ENCODE measurements around the gene DLG2. TPM values are rescaled to one million over a fixed set of nuclear protein-coding genes. Genes with fewer than 3 reads are reported as not detected.

DLG2 gene
- total RNA-seq, 1 experiment from 2014 or later = 17.5 TPM

GRCh38 chr11:83583757-83584366 is 2043.3 kb downstream of the DLG2 start:
- Mint-ChIP-seq H3K4me1 (peaks cover 22% of the 10 kb centered on the region), H3K27ac (no peak overlapping the region), H3K27me3 (ENCODE audit: low read depth) (no peaks in the 10 kb centered on the region; the same call in 1 of the 2 replicates), H3K36me3 (no peaks in the 10 kb centered on the region), H3K4me3 (no peak overlapping the region), H3K9me3 (no peaks in the 10 kb centered on the region)
- POLR2A ChIA-PET = no interaction called here
- DNase-seq (ENCODE audit: low spot score) (no peak), ATAC-seq (no peak)
- TF ChIP-seq ETV6 (CRISPR knock-in tag; IDR thresholded peaks at IDR 0.05) = no peak
- TF ChIP-seq TCF7 (CRISPR knock-in tag; IDR thresholded peaks at IDR 0.05; ENCODE audit: low read depth) = no peak
- no peak for TF ChIP-seq E2F5 (CRISPR knock-in tag; IDR thresholded peaks at IDR 0.05)
- no peak for TF ChIP-seq ZNF281 (CRISPR knock-in tag; IDR thresholded peaks at IDR 0.05)
- no peak for TF ChIP-seq ZMAT4 (CRISPR knock-in tag; IDR thresholded peaks at IDR 0.05)
- TF ChIP-seq EMX1 (CRISPR knock-in tag; IDR thresholded peaks at IDR 0.05) = no peak
- TF ChIP-seq MXD4 (CRISPR knock-in tag; IDR thresholded peaks at IDR 0.05; ENCODE audit: borderline replicate concordance) = no peak
- TF ChIP-seq ZNF416 (CRISPR knock-in tag; IDR thresholded peaks at IDR 0.05) = no peak
- TF ChIP-seq E2F1 (CRISPR knock-in tag; IDR thresholded peaks at IDR 0.05) = no peak
- no peak for TF ChIP-seq TEAD4 (CRISPR knock-in tag; IDR thresholded peaks at IDR 0.05)
- no peak for TF ChIP-seq ZNF423 (CRISPR knock-in tag; IDR thresholded peaks at IDR 0.05)
- TF ChIP-seq NFE2L1 (CRISPR knock-in tag; IDR thresholded peaks at IDR 0.05) = no peak
- TF ChIP-seq ZBTB43 (CRISPR knock-in tag; IDR thresholded peaks at IDR 0.05) = no peak
- no peak for TF ChIP-seq ZNF425 (CRISPR knock-in tag; conservative IDR thresholded peaks at IDR 0.05)
- CTCF ChIA-PET = no interaction called here

- no peaks in the 10 kb centered on the region for H3K36me3 Mint-ChIP-seq
- POLR2A ChIA-PET = no interaction called here
- ATAC-seq = no peak
Observed at GRCh38 chr11:83574519-83574918, 2052.6 kb downstream of the DLG2 start.

More at GRCh38 chr11:83574519-83574918, 2052.6 kb downstream of the DLG2 start:
- Mint-ChIP-seq H3K4me3 (no peak overlapping the region), H3K27ac (no peak overlapping the region), H3K27me3 (ENCODE audit: low read depth) (no peaks in the 10 kb centered on the region), H3K4me1 (peaks cover 36% of the 10 kb centered on the region), H3K9me3 (no peaks in the 10 kb centered on the region)
- CTCF ChIA-PET = no interaction called here
- no peak for DNase-seq (ENCODE audit: low spot score)
- TF ChIP-seq FOXP4 (CRISPR knock-in tag; IDR thresholded peaks at IDR 0.05) (no peak), PREB (CRISPR knock-in tag; IDR thresholded peaks at IDR 0.05; ENCODE audit: borderline replicate concordance) (no peak), ZNF317 (CRISPR knock-in tag; IDR thresholded peaks at IDR 0.05; ENCODE audit: borderline replicate concordance, low read depth) (no peak)

Measured in WTC11 (cell line).